Heart left ventricle (tissue), 16 donors: Measurements from ENCODE around the gene MYO16. TPM values are rescaled to one million over a fixed set of nuclear protein-coding genes. Genes with fewer than 3 reads are reported as not detected.

Source experiments
- ATAC-seq, 4 donors: fragments of 200-7000 bp; cut with Tn5 transposase; one replicate each; pipeline ENCODE4 v1.9.1; 2020 to 2022; ENCODE audit warnings: moderate library complexity in 4 of 4, mild to moderate bottlenecking in 3 of 4, moderate number of reproducible peaks in 1 of 4
- DNase-seq, 5 donors: peaks; one replicate each; pipeline ENCODE4 v3.0.0-alpha.2; 2020
- H3K27ac ChIP-seq, 12 donors: fragments of 200-600 bp; sonication (generic) in 4 of 12; one replicate each; pipeline versions ENCODE4 v1.5.0 to v1.8.0; 2016 to 2022; ENCODE audit warnings: mild to moderate bottlenecking in 2 of 12
- H3K27me3 ChIP-seq, 9 donors: fragments of 200-600 bp; sonication (generic) in 2 of 9; one replicate each; pipeline versions ENCODE4 v1.5.1 to v1.8.0; 2016 to 2022; ENCODE audit warnings: mild to moderate bottlenecking in 3 of 9
- H3K36me3 ChIP-seq, 9 donors: fragments of 200-600 bp; sonication (generic) in 2 of 9; one replicate each; pipeline versions ENCODE4 v1.5.0 to v1.8.0; 2018 to 2022; ENCODE audit warnings: mild to moderate bottlenecking in 2 of 9
- H3K4me1 ChIP-seq, 12 donors: fragments of 200-600 bp; sonication (generic) in 4 of 12; one replicate each; pipeline versions ENCODE4 v1.5.0 to v1.8.0; 2016 to 2022; ENCODE audit warnings: mild to moderate bottlenecking in 3 of 12
- H3K4me3 ChIP-seq, 12 donors: fragments of 200-600 bp; sonication (generic) in 4 of 12; one replicate each; pipeline versions ENCODE4 v1.5.0 to v1.8.0; 2017 to 2022; ENCODE audit warnings: mild to moderate bottlenecking in 9 of 12, moderate library complexity in 4 of 12
- H3K9me3 ChIP-seq, 12 donors: fragments of 200-600 bp; sonication (generic) in 4 of 12; one replicate each; pipeline versions ENCODE4 v1.5.0 to v1.8.0; 2016 to 2022; ENCODE audit warnings: mild to moderate bottlenecking in 1 of 12
- POLR2A ChIP-seq, 2 donors: fragments of 450-650 bp; IDR thresholded peaks; one replicate each; pipeline ENCODE4 v1.6.1; 2017; ENCODE audit warnings: antibody characterized with exemption in 2 of 2, mild to moderate bottlenecking in 2 of 2, moderate library complexity in 2 of 2
- WGBS, 4 donors: extraction: QIAGEN DNeasy Blood & Tissue Kit in 2 of 4; methylation state at CpG; one replicate each; pipeline versions ENCODE4 v1.1.5 to v1.1.7; 2013 to 2018; 5-methylcytosine and 5-hydroxymethylcytosine counted together
- intact Hi-C, 10 donors: fragments of 100-400 bp; cut with DNase I; formaldehyde crosslinking; loops; one replicate each; pipeline versions ENCODE4 v1.11.1 to v1.14.2; 2022
- polyA plus RNA-seq, 2 donors: library from polyadenylated mRNA; stranded (reverse); fragments of 200-250 nt; gene quantifications; one replicate each; pipeline ENCODE4 v1.2.3, GENCODE V29; 2013
- total RNA-seq, 9 donors: library from RNA; depleted of rRNA in 2 of 9; stranded (reverse); fragments of >200 nt in 2 of 9; fragmentation: NEBNext Ultra II Directional in 3 of 9; extraction: Animal tissue kit (Norgen Biotek cat#: 25700) in 3 of 9; gene quantifications; one replicate each; pipeline versions ENCODE4 v1.1.0 to v1.2.4, GENCODE V29; 2016 to 2023
- TF ChIP-seq, protein P1 (sequence below), 12 donors: fragments of 200-600 bp; sonication (generic) in 4 of 12; IDR thresholded peaks; one replicate each; pipeline versions ENCODE4 v1.5.0 to v1.8.0; 2018 to 2022; ENCODE audit warnings: antibody characterized with exemption in 12 of 12, mild to moderate bottlenecking in 5 of 12
- donor health status: ischemic (EF 13 %, LVEDD 7.1; RV severe dilation, severe dysfunction).
- donor health status: healthy with polysubstance abuse.
- donor health status: DM: no; HTN: yes; CAD: no.
- donor health status: DM: no; HTN: no; CAD: no.
- donor health status: ischemic (EF 25% LVEDD 6.9; RV normal size, moderate dysfunction).
- donor health status: ischemic (EF 25% LVEDD 5.7; RV mildly dilated, moderate dysfunction).
- donor health status: healthy.
- donor health status: DM: yes; HTN: yes; CAD: no.
- donor health status: ischemic (EF 35%, LVEDD 5.7; RV mildly dilated, moderate dysfunction).
- donor health status: nonischemic (EF 11% LVEDD 7.7; RV severe dilation, severe dysfunction).
- donor health status: DM: yes; HTN: yes; CAD: no.
- donor health status: PGD.
- donor health status: ischemic (EF 29% LVEDD 5.4; RV normal size, mild dysfunction).
- donor health status: nonischemic (EF 23%, LVEDD 6.1; RV moderate dilation, normal function).

The MYO16 gene
- total and polyA plus RNA-seq, 11 donors = 0.16 to 5.2 (median 0.81) TPM

DNA sequence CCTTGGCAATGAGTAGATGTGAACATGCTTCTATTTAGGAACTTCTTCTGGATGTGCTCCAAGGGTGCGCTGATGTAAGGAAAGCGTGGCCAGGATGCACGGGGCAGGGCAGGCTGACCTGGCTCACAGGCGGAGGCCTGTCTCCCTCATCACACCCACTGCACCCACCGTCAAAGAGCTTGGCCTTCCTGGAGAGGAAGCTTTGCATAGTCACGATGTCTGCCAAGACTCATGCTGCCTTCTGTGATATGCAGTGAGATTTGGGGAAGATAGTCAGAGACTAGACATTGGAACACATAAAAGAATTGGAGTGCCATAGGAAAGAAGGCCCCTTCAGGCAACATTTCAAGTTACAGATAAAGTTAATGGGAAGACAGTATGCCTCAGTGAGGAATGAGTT is 82.0 kb downstream of the MYO16 start:
- intact Hi-C loops = no loop called here
- 49 to 64% (median 60%) methylated on average over 6 of the region's 6 CpGs for WGBS, 4 donors
- H3K9me3 ChIP-seq = no peaks in the 10 kb centered on the region
- TF ChIP-seq, protein P1, sequence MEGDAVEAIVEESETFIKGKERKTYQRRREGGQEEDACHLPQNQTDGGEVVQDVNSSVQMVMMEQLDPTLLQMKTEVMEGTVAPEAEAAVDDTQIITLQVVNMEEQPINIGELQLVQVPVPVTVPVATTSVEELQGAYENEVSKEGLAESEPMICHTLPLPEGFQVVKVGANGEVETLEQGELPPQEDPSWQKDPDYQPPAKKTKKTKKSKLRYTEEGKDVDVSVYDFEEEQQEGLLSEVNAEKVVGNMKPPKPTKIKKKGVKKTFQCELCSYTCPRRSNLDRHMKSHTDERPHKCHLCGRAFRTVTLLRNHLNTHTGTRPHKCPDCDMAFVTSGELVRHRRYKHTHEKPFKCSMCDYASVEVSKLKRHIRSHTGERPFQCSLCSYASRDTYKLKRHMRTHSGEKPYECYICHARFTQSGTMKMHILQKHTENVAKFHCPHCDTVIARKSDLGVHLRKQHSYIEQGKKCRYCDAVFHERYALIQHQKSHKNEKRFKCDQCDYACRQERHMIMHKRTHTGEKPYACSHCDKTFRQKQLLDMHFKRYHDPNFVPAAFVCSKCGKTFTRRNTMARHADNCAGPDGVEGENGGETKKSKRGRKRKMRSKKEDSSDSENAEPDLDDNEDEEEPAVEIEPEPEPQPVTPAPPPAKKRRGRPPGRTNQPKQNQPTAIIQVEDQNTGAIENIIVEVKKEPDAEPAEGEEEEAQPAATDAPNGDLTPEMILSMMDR (IDR thresholded peaks at IDR 0.05) = no peak
- no peak for TF ChIP-seq POLR2A (IDR thresholded peaks at IDR 0.05)
- no peaks in the 10 kb centered on the region for H3K4me1 ChIP-seq
- no peak for DNase-seq
- H3K27ac ChIP-seq = no peak overlapping the region
- H3K4me3 ChIP-seq = no peak overlapping the region
- ATAC-seq = peak in 1 of 4 donors; percentile 24
- no peaks in the 10 kb centered on the region for H3K27me3 ChIP-seq
- no peaks in the 10 kb centered on the region for H3K36me3 ChIP-seq

DNA sequence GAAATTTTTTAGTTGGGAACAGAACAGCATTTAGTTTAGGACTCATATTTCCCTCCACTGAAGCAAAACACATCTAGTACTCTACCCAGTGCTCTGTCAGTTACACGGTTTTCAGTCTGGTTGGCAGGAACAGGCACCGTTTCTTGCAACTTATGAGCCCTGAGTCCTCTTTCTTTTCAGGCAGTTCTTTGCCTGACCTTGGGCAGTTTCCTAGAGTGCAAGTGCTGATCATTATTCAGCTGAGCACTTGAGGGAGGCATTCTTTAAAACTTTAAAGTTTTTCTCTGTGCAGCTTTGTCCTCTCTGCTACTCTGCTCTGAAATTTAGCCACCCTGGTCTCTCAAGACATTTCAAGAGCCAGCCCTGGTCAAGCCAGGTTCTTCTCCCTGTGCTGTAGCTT is 96.1 kb downstream of the MYO16 start:
- H3K27ac ChIP-seq = no peak overlapping the region
- no peaks in the 10 kb centered on the region for H3K36me3 ChIP-seq
- intact Hi-C loops = no loop called here
- H3K9me3 ChIP-seq = no peaks in the 10 kb centered on the region
- DNase-seq (no peak), ATAC-seq (no peak)
- WGBS, 4 donors = 76 to 82% (median 78%) methylated on average over 2 of the region's 2 CpGs
- H3K4me3 ChIP-seq = no peak overlapping the region
- no peaks in the 10 kb centered on the region for H3K27me3 ChIP-seq
- TF ChIP-seq, protein P1 (IDR thresholded peaks at IDR 0.05) = no peak
- no peak for TF ChIP-seq POLR2A (IDR thresholded peaks at IDR 0.05)
- H3K4me1 ChIP-seq = no peaks in the 10 kb centered on the region

DNA sequence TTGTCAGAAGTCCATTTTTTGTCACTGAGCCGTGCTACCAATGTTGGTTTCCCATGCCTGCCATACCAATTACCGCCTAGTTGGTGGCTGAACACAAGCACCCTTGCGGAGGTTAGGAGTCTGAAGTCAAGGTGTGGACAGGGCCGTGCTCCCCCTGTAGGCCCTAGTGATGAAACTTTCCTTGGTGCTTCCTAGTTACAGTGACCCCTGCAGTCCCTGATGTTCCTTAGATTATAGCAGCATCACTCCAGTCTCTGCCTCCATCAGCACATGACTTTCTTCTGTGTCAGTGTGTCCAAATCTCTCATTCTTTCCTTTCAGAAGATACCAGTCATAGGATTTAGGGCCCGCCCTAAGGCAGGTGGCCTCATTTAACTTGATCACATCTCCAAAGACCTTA is 99.0 kb downstream of the MYO16 start:
- intact Hi-C loops = no loop called here
- no peak for ATAC-seq
- Histone ChIP-seq H3K4me1 (no peaks in the 10 kb centered on the region), H3K9me3 (no peaks in the 10 kb centered on the region), H3K27me3 (no peaks in the 10 kb centered on the region), H3K4me3 (no peak overlapping the region), H3K36me3 (no peaks in the 10 kb centered on the region), H3K27ac (no peak overlapping the region)
- 72 to 82% (median 74%) methylated on average over 5 of the region's 5 CpGs for WGBS, 4 donors
- DNase-seq = no peak
- TF ChIP-seq POLR2A (IDR thresholded peaks at IDR 0.05) = no peak
- TF ChIP-seq, protein P1 (IDR thresholded peaks at IDR 0.05) = no peak

DNA sequence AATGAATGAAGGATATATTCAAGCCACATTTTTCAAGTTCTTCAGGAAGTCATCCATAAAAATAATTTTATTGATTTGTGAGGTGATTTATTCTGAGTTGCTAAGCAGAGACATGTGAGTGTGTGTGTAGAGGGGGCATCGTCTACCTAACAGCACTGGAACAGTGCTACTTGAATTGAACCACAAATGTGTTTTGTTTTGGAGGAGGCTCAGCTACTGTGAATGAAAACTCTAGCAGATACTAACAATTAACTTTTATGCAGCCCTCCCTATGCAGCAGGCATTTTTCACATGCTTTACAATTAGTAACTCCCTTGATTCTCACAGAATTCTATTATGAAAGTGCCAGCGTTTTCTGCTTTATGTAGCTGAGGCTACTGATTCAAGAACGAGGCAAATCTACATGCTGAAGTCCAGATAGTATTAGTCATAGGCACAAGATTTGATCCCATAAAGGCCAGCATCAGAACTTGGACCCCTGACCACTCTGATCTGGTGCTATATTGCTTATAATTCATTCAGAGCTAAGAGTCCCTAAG is 103.7 kb downstream of the MYO16 start:
- H3K36me3 ChIP-seq = no peaks in the 10 kb centered on the region
- no peak for ATAC-seq
- WGBS, 4 donors = 53 to 72% (median 62%) methylated on average over 3 of the region's 3 CpGs
- H3K27me3 ChIP-seq = no peaks in the 10 kb centered on the region
- H3K9me3 ChIP-seq = no peaks in the 10 kb centered on the region
- no peak overlapping the region for H3K4me3 ChIP-seq
- no peak overlapping the region for H3K27ac ChIP-seq
- no peaks in the 10 kb centered on the region for H3K4me1 ChIP-seq
- intact Hi-C loops = no loop called here
- no peak for TF ChIP-seq POLR2A (IDR thresholded peaks at IDR 0.05)
- TF ChIP-seq, protein P1 (IDR thresholded peaks at IDR 0.05) = no peak
- DNase-seq = no peak
